K562 (cell line): ENCODE data around the gene DNAJC1. TPM values are rescaled to one million over a fixed set of nuclear protein-coding genes. Genes with fewer than 3 reads are reported as not detected.

ENCODE experiments used
- CHD1 ChIP-seq: fragments of 200-600 bp; sonication (generic); IDR thresholded peaks from one replicate; pipeline ENCODE4 v1.6.1; 2012; ENCODE audit warnings: mild to moderate bottlenecking, moderate library complexity, low read length, inconsistent platforms
- KAT7 ChIP-seq: sonication (generic); formaldehyde crosslinking; IDR thresholded peaks from 2 replicates; pipeline ENCODE4 v1.8.0; 2022; ENCODE audit warnings: missing genetic modification reagents, mild to moderate bottlenecking, borderline replicate concordance
- KLF1 ChIP-seq: fragments of 450-650 bp; IDR thresholded peaks from 2 replicates; pipeline ENCODE4 v1.6.1; 2016; ENCODE audit warnings: missing genetic modification characterization, missing compliant biosample characterization
- PHTF2 ChIP-seq: fragments of 250-450 bp; sonication (Bioruptor Pico); IDR thresholded peaks from 2 replicates; pipeline ENCODE4 v1.5.0; 2021; ENCODE audit warnings: mild to moderate bottlenecking
- SMARCE1 ChIP-seq: fragments of 450-650 bp; IDR thresholded peaks from 2 replicates; pipeline ENCODE4 v1.7.1; 2016; ENCODE audit warnings: mild to moderate bottlenecking
- TEAD1 ChIP-seq, 2 experiments: fragments of 450-650 bp in 1 of 2; sonication (generic) in 1 of 2; formaldehyde crosslinking; IDR thresholded peaks; 2 replicates each; pipeline versions ENCODE4 v1.4.0 to v1.8.0; 2020 to 2022; ENCODE audit warnings: mild to moderate bottlenecking in 2 of 2, missing genetic modification reagents in 1 of 2
- THRAP3 ChIP-seq: fragments of 450-650 bp; IDR thresholded peaks from 2 replicates; pipeline ENCODE4 v1.6.1; 2016; ENCODE audit warnings: mild to moderate bottlenecking, inconsistent platforms, borderline replicate concordance
- THRB ChIP-seq: fragments of 450-650 bp; formaldehyde crosslinking; conservative IDR thresholded peaks from 2 replicates; pipeline ENCODE4 v1.4.0; 2022; ENCODE audit warnings: mild to moderate bottlenecking, missing genetic modification characterization
- polyA plus RNA-seq, 8 experiments: library from polyadenylated mRNA; depleted of rRNA in 4 of 8; stranded (reverse) in 5 of 8; unstranded in 3 of 8; fragments of >200 nt; fragmentation: Nextera tagmentation in 2 of 8; fragmentation: Illumina TruSeq in 1 of 8; extraction: Ambion mirVana in 2 of 8; extraction: Trizol in 1 of 8; gene quantifications; 2 replicates each; pipeline versions ENCODE4 v1.2.1 to v1.2.3, GENCODE V29; 2011 to 2014; ENCODE audit warnings: inconsistent platforms in 1 of 8, missing spikeins in 1 of 8
- total RNA-seq, 7 experiments: library from RNA; depleted of rRNA in 6 of 7; stranded (reverse); fragments of >200 nt in 6 of 7; fragmentation: Illumina TruSeq in 2 of 7; extraction: Trizol in 2 of 7; gene quantifications; 2 replicates each; pipeline versions ENCODE4 v1.2.1 to v1.2.3, GENCODE V29; 2011 to 2021; ENCODE audit warnings: low replicate concordance in 1 of 7
- TF ChIP-seq, protein P1 (sequence below), 2 experiments: fragments of 450-650 bp; IDR thresholded peaks; 2 replicates each; pipeline ENCODE4 v1.6.1; 2016; ENCODE audit warnings: mild to moderate bottlenecking in 2 of 2, borderline replicate concordance in 1 of 2, low read depth in 1 of 2, moderate library complexity in 1 of 2
- TF ChIP-seq, protein P2 (sequence below): sonication (generic); formaldehyde crosslinking; IDR thresholded peaks from 2 replicates; pipeline ENCODE4 v1.8.1; 2023; ENCODE audit warnings: missing genetic modification reagents, mild to moderate bottlenecking, borderline replicate concordance

The DNAJC1 gene
- total and polyA plus RNA-seq, 9 of the 15 experiments (the other 6 are each of a cell fraction or from before 2014, with no cell fraction given) = 5.4 to 77.6 (median 40.3) TPM

DNA sequence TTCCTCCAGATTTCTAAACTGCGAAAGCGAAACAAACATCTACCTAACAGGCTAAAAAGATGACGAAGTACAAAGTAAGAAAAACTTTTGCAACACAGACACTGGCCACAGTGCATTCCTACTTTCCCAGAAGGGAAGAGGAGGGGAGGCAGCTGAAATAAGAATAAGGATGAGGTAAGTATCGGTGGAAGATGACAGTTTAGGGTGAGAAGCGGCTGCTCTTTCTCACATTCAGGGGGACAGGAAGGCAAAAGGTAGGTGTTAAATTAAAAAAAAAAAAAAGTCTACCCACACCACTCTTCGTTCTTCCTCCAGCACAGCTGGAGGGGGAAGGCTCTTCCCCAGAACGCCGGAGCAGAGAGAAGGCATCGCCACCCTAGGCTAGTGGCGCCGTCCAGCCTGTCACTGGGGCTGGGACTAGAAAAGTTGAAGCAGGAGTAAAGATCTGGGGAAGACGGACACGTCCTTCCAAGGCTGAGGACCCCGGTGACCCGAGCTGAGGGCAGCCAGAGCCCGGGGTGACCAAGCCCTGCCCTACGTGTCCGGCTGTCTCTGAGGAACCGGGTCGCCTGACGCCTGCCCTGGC lies 846 bp downstream of the DNAJC1 start (continued):
- TF ChIP-seq, protein P1, sequence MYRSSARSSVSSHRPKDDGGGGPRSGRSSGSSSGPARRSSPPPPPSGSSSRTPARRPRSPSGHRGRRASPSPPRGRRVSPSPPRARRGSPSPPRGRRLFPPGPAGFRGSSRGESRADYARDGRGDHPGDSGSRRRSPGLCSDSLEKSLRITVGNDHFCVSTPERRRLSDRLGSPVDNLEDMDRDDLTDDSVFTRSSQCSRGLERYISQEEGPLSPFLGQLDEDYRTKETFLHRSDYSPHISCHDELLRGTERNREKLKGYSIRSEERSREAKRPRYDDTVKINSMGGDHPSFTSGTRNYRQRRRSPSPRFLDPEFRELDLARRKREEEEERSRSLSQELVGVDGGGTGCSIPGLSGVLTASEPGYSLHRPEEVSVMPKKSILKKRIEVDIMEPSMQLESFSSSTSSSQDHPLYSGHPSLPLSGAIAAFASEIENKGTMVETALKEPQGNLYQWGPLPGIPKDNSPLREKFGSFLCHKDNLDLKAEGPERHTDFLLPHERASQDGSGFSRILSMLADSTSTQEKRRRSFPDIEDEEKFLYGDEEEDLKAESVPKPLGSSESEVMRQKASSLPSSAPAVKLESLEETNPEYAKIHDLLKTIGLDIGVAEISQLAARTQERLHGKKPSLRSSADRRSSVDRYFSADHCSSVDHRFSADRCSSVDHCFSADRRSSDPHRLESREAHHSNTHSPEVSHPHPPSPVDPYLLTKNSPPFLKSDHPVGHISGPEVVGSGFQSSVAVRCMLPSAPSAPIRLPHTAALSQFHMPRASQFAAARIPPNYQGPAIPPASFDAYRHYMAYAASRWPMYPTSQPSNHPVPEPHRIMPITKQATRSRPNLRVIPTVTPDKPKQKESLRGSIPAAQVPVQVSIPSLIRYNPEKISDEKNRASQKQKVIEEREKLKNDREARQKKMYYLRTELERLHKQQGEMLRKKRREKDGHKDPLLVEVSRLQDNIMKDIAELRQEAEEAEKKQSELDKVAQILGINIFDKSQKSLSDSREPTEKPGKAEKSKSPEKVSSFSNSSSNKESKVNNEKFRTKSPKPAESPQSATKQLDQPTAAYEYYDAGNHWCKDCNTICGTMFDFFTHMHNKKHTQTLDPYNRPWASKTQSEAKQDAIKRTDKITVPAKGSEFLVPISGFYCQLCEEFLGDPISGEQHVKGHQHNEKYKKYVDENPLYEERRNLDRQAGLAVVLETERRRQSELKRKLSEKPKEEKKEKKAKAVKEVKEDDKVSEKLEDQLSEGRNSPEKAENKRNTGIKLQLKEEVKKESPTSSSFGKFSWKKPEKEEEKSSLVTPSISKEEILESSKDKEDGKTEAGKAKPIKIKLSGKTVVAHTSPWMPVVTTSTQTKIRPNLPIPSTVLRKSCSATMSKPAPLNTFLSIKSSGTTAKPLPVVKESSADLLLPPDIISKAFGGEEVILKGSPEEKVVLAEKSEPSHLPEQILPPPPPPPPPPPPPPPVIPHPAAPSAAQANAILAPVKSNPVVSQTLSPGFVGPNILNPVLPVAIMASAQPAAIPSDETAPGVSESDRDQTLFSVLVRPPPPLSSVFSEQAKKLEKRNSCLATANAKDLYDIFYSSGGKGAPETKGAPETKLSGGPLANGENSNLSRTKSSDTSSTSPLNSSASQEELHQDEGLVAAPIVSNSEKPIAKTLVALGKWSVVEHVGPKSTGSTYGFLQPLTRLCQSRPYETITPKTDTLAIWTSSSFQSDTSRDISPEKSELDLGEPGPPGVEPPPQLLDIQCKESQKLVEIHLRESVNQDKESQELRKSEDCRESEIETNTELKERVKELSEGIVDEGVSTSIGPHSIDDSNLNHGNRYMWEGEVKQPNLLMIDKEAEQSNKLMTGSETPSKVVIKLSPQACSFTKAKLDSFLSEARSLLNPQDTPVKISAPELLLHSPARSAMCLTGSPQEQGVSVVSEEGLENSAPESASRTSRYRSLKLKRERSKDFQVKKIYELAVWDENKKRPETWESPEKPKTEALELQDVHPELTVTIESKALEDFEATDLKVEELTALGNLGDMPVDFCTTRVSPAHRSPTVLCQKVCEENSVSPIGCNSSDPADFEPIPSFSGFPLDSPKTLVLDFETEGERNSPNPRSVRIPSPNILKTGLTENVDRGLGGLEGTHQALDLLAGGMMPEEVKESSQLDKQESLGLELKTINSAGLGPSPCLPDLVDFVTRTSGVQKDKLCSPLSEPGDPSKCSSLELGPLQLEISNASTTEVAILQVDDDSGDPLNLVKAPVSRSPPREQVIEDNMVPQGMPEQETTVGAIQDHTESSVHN (IDR thresholded peaks at IDR 0.05; ENCODE audit: borderline replicate concordance in 1 of 2, low read depth in 1 of 2) = 0 out of 4 replicates have a peak, but pooled peaks of 1 of the 2 experiments have one; percentile 18
- TF ChIP-seq TEAD1 (CRISPR knock-in tag; IDR thresholded peaks at IDR 0.05) = 0 out of 4 replicates have a peak, but pooled peaks of 1 of the 2 experiments have one; percentile 17
- TF ChIP-seq SMARCE1 = 0 out of 2 replicates have a peak, but pooled peaks have one; percentile 17
- TF ChIP-seq THRB (CRISPR knock-in tag) = no peak
- no peak for TF ChIP-seq THRAP3
- no peak for TF ChIP-seq PHTF2
- no peak for TF ChIP-seq KLF1 (tag)
- peak; percentile 32 for TF ChIP-seq CHD1
- TF ChIP-seq KAT7 (CRISPR knock-in tag) = no peak
- TF ChIP-seq, protein P2, sequence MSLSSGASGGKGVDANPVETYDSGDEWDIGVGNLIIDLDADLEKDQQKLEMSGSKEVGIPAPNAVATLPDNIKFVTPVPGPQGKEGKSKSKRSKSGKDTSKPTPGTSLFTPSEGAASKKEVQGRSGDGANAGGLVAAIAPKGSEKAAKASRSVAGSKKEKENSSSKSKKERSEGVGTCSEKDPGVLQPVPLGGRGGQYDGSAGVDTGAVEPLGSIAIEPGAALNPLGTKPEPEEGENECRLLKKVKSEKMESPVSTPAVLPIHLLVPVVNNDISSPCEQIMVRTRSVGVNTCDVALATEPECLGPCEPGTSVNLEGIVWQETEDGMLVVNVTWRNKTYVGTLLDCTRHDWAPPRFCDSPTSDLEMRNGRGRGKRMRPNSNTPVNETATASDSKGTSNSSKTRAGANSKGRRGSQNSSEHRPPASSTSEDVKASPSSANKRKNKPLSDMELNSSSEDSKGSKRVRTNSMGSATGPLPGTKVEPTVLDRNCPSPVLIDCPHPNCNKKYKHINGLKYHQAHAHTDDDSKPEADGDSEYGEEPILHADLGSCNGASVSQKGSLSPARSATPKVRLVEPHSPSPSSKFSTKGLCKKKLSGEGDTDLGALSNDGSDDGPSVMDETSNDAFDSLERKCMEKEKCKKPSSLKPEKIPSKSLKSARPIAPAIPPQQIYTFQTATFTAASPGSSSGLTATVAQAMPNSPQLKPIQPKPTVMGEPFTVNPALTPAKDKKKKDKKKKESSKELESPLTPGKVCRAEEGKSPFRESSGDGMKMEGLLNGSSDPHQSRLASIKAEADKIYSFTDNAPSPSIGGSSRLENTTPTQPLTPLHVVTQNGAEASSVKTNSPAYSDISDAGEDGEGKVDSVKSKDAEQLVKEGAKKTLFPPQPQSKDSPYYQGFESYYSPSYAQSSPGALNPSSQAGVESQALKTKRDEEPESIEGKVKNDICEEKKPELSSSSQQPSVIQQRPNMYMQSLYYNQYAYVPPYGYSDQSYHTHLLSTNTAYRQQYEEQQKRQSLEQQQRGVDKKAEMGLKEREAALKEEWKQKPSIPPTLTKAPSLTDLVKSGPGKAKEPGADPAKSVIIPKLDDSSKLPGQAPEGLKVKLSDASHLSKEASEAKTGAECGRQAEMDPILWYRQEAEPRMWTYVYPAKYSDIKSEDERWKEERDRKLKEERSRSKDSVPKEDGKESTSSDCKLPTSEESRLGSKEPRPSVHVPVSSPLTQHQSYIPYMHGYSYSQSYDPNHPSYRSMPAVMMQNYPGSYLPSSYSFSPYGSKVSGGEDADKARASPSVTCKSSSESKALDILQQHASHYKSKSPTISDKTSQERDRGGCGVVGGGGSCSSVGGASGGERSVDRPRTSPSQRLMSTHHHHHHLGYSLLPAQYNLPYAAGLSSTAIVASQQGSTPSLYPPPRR (CRISPR knock-in tag) = no peak
